NCI-H1930 (cell line): ENCODE measurements around the gene DPY19L2.
"Not testable (repeated sequence)": the region's sequence is repeated elsewhere in the genome, so short reads cannot be mapped to it uniquely, and the experiment has no call there.

Experiments
- DNase-seq, 2 experiments: peaks; one replicate each; lab custom pipeline; 2025; lab: John Stamatoyannopoulos, UW

Gene DPY19L2

GRCh38 chr12:63663005-63663404 lies 5.3 kb downstream of the DPY19L2 start:
- not testable (repeated sequence) for DNase-seq

GRCh38 chr12:63658501-63658900 lies 9.8 kb downstream of the DPY19L2 start:
- DNase-seq = not testable (repeated sequence)

GRCh38 chr12:63656407-63656806 lies 11.9 kb downstream of the DPY19L2 start:
- DNase-seq = not testable (repeated sequence)

- not testable (repeated sequence) for DNase-seq
Observed at GRCh38 chr12:63655543-63656257, 12.6 kb downstream of the DPY19L2 start.

- not testable (repeated sequence) for DNase-seq
Observed at GRCh38 chr12:63654481-63654880, 13.8 kb downstream of the DPY19L2 start.

GRCh38 chr12:63649517-63649916 lies 18.8 kb downstream of the DPY19L2 start:
- not testable (repeated sequence) for DNase-seq

GRCh38 chr12:63643381-63644140 lies 24.7 kb downstream of the DPY19L2 start:
- not testable (repeated sequence) for DNase-seq

- DNase-seq = not testable (repeated sequence)
Observed at GRCh38 chr12:63624258-63624657, 44.0 kb downstream of the DPY19L2 start.

GRCh38 chr12:63615544-63615943 lies 52.7 kb downstream of the DPY19L2 start:
- DNase-seq = not testable (repeated sequence)

- DNase-seq = not testable (repeated sequence)
Observed at GRCh38 chr12:63611285-63611684, 57.0 kb downstream of the DPY19L2 start.

GRCh38 chr12:63609281-63609680 lies 59.0 kb downstream of the DPY19L2 start:
- not testable (repeated sequence) for DNase-seq

- DNase-seq = not testable (repeated sequence)
Observed at GRCh38 chr12:63604985-63605384, 63.3 kb downstream of the DPY19L2 start.

- DNase-seq = not testable (repeated sequence)
Observed at GRCh38 chr12:63594828-63595227, 73.5 kb downstream of the DPY19L2 start.

GRCh38 chr12:63584426-63584825 lies 83.9 kb downstream of the DPY19L2 start:
- not testable (repeated sequence) for DNase-seq

- DNase-seq = not testable (repeated sequence)
Observed at GRCh38 chr12:63583289-63583688, 85.0 kb downstream of the DPY19L2 start.

GRCh38 chr12:63577631-63578030 lies 90.7 kb downstream of the DPY19L2 start:
- not testable (repeated sequence) for DNase-seq

- DNase-seq = not testable (repeated sequence)
Observed at GRCh38 chr12:63572038-63572437, 96.3 kb downstream of the DPY19L2 start.

- DNase-seq = not testable (repeated sequence)
Observed at GRCh38 chr12:63558445-63558844, 109.8 kb downstream of the DPY19L2 start.

- DNase-seq = not testable (repeated sequence)
Observed at GRCh38 chr12:63551397-63551796, 116.9 kb downstream of the DPY19L2 start.

- DNase-seq = not testable (repeated sequence)
Observed at GRCh38 chr12:63549034-63549433, 119.3 kb downstream of the DPY19L2 start.

GRCh38 chr12:63545298-63545916 lies 122.9 kb downstream of the DPY19L2 start:
- DNase-seq = not testable (repeated sequence)

GRCh38 chr12:63538656-63539055 lies 129.6 kb downstream of the DPY19L2 start:
- not testable (repeated sequence) for DNase-seq
